Gastrocnemius medialis (tissue), 4 donors: ENCODE measurements around the gene HINT3.

Source experiments
- POLR2A ChIP-seq, 2 donors: fragments of 450-650 bp; IDR thresholded peaks; one replicate each; pipeline ENCODE4 v1.6.1; 2017; ENCODE audit warnings: antibody characterized with exemption in 2 of 2, mild to moderate bottlenecking in 2 of 2, moderate library complexity in 2 of 2
- TF ChIP-seq, protein P1 (sequence below), 5 experiments: fragments of 450-650 bp in 3 of 5; fragments of 200-600 bp in 2 of 5; sonication (generic) in 2 of 5; IDR thresholded peaks in 4 of 5; conservative IDR thresholded peaks in 1 of 5; 1 replicate in 4 of 5; 2 replicates in 1 of 5; pipeline ENCODE4 v1.5.1; 2016 to 2019; ENCODE audit warnings: antibody characterized with exemption in 5 of 5, mild to moderate bottlenecking in 3 of 5, moderate library complexity in 3 of 5

GRCh38 chr6:125961117-125961516, 4.5 kb downstream of the HINT3 start:
- TF ChIP-seq, protein P1, sequence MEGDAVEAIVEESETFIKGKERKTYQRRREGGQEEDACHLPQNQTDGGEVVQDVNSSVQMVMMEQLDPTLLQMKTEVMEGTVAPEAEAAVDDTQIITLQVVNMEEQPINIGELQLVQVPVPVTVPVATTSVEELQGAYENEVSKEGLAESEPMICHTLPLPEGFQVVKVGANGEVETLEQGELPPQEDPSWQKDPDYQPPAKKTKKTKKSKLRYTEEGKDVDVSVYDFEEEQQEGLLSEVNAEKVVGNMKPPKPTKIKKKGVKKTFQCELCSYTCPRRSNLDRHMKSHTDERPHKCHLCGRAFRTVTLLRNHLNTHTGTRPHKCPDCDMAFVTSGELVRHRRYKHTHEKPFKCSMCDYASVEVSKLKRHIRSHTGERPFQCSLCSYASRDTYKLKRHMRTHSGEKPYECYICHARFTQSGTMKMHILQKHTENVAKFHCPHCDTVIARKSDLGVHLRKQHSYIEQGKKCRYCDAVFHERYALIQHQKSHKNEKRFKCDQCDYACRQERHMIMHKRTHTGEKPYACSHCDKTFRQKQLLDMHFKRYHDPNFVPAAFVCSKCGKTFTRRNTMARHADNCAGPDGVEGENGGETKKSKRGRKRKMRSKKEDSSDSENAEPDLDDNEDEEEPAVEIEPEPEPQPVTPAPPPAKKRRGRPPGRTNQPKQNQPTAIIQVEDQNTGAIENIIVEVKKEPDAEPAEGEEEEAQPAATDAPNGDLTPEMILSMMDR (IDR thresholded peaks at IDR 0.05 in 4 of 5, conservative IDR thresholded peaks at IDR 0.05 in 1 of 5) = no peak
- no peak for TF ChIP-seq POLR2A (IDR thresholded peaks at IDR 0.05)
